Measurements from ENCODE around the gene UPF3B.
"Not testable (repeated sequence)": the region's sequence is repeated elsewhere in the genome, so short reads cannot be mapped to it uniquely, and the experiment has no call there.

UPF3B gene

DNA sequence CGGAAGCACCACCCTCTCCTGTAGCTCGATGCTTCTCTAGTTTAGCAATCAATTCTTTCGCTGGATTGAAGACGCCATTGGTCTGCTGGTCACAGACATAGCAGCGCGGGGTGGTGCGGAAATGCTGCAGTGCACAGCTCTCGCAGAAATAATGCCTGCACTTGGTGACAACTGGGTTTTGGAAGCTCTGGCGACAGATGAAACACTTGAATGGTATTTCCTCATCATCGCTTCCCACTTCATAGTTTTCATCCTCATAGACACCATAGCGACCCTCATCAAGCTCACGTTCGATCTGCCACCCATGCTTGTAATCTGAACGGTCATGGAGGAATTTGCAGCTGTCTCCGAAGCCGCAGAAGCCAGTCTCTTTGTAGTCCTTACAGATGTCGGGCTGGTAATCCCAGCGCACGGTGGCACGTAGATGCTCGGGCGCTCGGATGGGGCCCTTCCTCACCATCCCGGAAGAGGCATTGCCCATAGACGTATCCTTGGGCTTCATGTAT lies 17.9 kb upstream of the UPF3B start:
- TF ChIP-seq, protein P1, sequence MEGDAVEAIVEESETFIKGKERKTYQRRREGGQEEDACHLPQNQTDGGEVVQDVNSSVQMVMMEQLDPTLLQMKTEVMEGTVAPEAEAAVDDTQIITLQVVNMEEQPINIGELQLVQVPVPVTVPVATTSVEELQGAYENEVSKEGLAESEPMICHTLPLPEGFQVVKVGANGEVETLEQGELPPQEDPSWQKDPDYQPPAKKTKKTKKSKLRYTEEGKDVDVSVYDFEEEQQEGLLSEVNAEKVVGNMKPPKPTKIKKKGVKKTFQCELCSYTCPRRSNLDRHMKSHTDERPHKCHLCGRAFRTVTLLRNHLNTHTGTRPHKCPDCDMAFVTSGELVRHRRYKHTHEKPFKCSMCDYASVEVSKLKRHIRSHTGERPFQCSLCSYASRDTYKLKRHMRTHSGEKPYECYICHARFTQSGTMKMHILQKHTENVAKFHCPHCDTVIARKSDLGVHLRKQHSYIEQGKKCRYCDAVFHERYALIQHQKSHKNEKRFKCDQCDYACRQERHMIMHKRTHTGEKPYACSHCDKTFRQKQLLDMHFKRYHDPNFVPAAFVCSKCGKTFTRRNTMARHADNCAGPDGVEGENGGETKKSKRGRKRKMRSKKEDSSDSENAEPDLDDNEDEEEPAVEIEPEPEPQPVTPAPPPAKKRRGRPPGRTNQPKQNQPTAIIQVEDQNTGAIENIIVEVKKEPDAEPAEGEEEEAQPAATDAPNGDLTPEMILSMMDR (IDR thresholded peaks at IDR 0.05; ENCODE audit: low read depth, low read length, missing control alignments), result no peak
- no peak for DNase-seq (ENCODE audit: low read depth)

DNA sequence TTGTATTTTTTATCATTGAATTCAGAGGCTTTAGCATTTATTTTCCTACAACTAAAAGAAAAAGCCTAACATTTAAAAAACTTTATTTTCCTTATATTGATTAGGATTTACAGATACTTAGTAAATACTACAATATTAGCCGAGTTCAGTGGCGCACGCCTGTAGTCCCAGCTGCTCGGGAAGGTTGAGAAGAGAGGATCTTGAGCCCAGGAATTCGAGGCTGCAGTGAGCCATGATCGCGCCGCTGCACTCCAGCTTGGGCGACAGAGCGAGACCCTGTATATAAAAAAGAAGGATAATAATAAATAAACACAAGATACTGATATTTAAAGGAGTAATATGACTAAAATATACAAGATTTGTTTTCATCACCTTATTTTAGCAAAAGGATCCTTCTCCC lies 681 bp upstream of the UPF3B start:
- peak overlapping the region; percentile 51 for H3K4me3 ChIP-seq (ENCODE audit: low read depth, low read length)
- DNase-seq (ENCODE audit: low read depth), result no peak
- TF ChIP-seq, protein P1 (IDR thresholded peaks at IDR 0.05; ENCODE audit: low read depth, low read length, missing control alignments), result no peak

More for the DNA sequence above, 17.9 kb upstream of the UPF3B start:
- peak overlapping the region; percentile 87 for H3K4me3 ChIP-seq (ENCODE audit: low read depth, low read length)

DNA sequence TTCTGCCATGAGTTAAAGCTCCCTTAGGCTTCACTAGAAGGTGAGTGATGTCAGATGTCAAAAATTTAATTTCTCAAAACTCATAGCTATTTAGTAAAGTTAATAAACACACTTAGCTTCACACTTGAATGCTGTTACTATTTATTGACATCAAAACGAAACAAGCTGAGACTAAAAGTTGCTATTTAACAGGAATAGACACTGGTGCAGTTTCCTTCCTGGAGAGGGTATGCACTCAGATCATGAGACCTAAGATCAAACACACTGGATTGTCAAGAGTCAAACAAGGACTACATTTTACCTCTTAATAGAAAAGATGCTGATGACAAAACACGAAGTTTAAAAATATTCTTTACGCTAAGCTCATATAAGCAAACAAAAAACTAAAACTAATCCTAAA lies 18.9 kb downstream of the UPF3B start:
- H3K4me3 ChIP-seq (ENCODE audit: low read depth, low read length), result no peak overlapping the region
- TF ChIP-seq, protein P1 (IDR thresholded peaks at IDR 0.05; ENCODE audit: low read depth, low read length, missing control alignments), result no peak
- no peak for DNase-seq (ENCODE audit: low read depth)

GRCh38 chrX:119828446-119828845 lies 24.3 kb downstream of the UPF3B start:
- TF ChIP-seq, protein P1 (IDR thresholded peaks at IDR 0.05; ENCODE audit: low read depth, low read length, missing control alignments), result no peak
- no peak overlapping the region for H3K4me3 ChIP-seq (ENCODE audit: low read depth, low read length)
- no peak for DNase-seq (ENCODE audit: low read depth)

GRCh38 chrX:119826399-119826959 lies 26.3 kb downstream of the UPF3B start:
- TF ChIP-seq, protein P1 (IDR thresholded peaks at IDR 0.05; ENCODE audit: low read depth, low read length, missing control alignments), result no peak
- H3K4me3 ChIP-seq (ENCODE audit: low read depth, low read length), result no peak overlapping the region
- DNase-seq (ENCODE audit: low read depth), result no peak

DNA sequence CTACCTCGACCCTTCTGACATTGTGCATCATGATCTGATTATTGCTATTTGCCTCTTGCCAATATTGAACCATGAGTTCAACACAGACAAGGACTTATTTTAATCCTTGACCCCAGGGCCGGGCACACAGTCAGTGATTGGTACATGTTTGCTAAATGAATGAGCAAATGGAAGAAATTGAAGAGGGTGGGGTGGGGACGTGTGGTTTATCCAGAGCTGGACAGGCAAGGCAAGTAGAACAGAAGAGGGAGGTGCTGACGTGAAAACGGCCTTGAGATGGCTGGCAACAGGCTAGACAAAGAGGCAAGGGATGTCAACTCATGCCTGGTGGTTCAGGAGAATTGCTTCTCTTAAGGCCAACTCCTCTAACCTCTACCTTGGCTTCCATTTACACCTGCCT lies 28.5 kb downstream of the UPF3B start:
- not testable (repeated sequence) for DNase-seq (ENCODE audit: low read depth)

GRCh38 chrX:119821703-119822102 lies 31.1 kb downstream of the UPF3B start:
- peak; percentile 24 for DNase-seq (ENCODE audit: low read depth)
- not testable (repeated sequence) for H3K4me3 ChIP-seq (ENCODE audit: low read depth, low read length)

More for the DNA sequence above, 28.5 kb downstream of the UPF3B start:
- H3K4me3 ChIP-seq (ENCODE audit: low read depth, low read length), result not testable (repeated sequence)

DNA sequence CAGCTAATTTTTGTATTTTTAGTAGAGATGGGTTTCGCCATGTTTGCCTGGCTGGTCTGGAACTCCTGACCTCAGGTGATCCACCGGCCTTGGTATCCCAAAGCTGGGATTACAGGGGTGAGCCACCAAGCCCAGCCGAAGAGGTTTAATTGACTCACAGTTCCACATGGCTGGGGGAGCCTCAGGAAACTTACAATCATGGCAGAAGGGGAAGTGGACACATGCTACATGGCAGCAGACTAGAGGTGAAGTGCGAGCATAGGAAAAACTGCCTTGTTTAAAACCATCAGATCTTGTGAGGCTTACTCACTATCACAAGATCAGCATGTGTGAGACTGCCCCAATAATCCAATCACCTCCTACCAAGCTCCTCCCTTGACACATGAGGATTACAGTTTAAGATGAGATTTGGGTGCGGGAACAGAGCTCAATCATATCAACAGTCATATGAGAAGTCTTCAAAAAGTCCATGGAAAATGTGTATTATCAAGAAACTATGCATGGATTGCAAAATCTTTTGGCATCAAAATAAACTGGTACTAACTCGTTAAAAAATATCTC lies 35.6 kb downstream of the UPF3B start:
- no peak for DNase-seq (ENCODE audit: low read depth)
- TF ChIP-seq, protein P1 (IDR thresholded peaks at IDR 0.05; ENCODE audit: low read depth, low read length, missing control alignments), result no peak
- no peak overlapping the region for H3K4me3 ChIP-seq (ENCODE audit: low read depth, low read length)
